Loucy (cell line): ENCODE data around the gene FGF2.

ENCODE experiments used
- EZH2phosphoT487 ChIP-seq: fragments of 200-600 bp; IDR thresholded peaks from 2 replicates; pipeline ENCODE4 v1.6.1; 2018; ENCODE audit warnings: antibody characterized with exemption, mild to moderate bottlenecking, moderate library complexity, borderline replicate concordance
- TF ChIP-seq, protein P1 (sequence below): fragments of 200-600 bp; sonication (generic); conservative IDR thresholded peaks from 2 replicates; pipeline ENCODE4 v1.5.1; 2014; ENCODE audit warnings: mild to moderate bottlenecking, antibody characterized with exemption, low read length

DNA sequence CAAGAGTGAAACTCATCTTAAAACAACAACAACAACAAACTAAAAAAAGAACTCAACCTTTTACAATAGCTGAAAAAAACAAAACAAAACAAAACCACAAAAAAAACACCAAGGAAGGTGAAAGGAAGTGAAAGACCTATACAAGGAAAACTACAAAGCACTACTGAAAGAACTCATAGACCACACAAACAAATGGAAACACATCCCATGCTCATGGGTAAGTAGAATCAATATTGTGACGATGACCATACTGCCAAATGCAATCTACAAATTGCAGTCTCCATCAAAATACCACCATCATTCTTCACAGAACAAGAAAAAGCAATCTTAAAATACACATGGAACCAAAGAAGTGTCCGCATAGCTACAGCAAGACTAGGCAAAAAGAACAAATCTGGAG lies 41.5 kb upstream of the FGF2 start:
- TF ChIP-seq, protein P1, sequence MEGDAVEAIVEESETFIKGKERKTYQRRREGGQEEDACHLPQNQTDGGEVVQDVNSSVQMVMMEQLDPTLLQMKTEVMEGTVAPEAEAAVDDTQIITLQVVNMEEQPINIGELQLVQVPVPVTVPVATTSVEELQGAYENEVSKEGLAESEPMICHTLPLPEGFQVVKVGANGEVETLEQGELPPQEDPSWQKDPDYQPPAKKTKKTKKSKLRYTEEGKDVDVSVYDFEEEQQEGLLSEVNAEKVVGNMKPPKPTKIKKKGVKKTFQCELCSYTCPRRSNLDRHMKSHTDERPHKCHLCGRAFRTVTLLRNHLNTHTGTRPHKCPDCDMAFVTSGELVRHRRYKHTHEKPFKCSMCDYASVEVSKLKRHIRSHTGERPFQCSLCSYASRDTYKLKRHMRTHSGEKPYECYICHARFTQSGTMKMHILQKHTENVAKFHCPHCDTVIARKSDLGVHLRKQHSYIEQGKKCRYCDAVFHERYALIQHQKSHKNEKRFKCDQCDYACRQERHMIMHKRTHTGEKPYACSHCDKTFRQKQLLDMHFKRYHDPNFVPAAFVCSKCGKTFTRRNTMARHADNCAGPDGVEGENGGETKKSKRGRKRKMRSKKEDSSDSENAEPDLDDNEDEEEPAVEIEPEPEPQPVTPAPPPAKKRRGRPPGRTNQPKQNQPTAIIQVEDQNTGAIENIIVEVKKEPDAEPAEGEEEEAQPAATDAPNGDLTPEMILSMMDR: no peak
- TF ChIP-seq EZH2phosphoT487: no peak
